GM06990 (cell line): ENCODE data around the gene SYT1.
"Not testable (repeated sequence)": the region's sequence is repeated elsewhere in the genome, so short reads cannot be mapped to it uniquely, and the experiment has no call there.

ENCODE experiments used
- DNase-seq: peaks from one replicate; pipeline ENCODE4 v3.0.0-alpha.2; 2011; ENCODE audit not compliant: insufficient read length; ENCODE audit errors: extremely low read depth
- H3K27me3 ChIP-seq: replicated peaks from 2 replicates; pipeline ENCODE4 v1.6.0; 2011; ENCODE audit warnings: low read length; ENCODE audit not compliant: control insufficient read depth, insufficient read depth
- H3K36me3 ChIP-seq: 2 replicates; pipeline ENCODE4 v1.5.1; 2011; ENCODE audit warnings: low read length; ENCODE audit not compliant: control insufficient read depth, insufficient read depth
- H3K4me3 ChIP-seq: replicated peaks from 2 replicates; pipeline ENCODE4 v1.5.1; 2011; ENCODE audit warnings: low read depth, mild to moderate bottlenecking, control low read depth, low read length
- TF ChIP-seq, protein P1 (sequence below): IDR thresholded peaks from 2 replicates; pipeline ENCODE4 v1.5.1; 2011; ENCODE audit warnings: low read length, control low read depth, mild to moderate bottlenecking, inconsistent platforms; ENCODE audit not compliant: insufficient read depth, poor library complexity, severe bottlenecking

The SYT1 gene

DNA sequence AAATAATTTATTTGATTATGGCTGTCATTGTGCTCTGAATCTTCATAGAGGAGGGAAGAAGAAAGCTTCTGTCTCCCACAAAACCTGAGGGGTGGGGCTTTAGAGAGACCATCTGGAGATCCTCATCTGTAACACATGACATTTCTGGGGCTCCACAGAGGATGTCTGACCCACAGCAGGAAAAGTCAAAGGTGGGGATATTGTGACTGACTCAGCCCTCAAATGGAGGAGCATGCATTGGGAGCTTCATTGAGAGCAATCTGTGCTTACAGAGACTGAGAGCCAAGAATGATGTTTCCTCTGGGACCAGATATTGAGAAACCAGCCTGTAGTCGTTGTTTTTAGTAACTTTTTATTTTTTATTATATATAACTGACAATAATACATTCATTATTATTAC is 158.7 kb downstream of the SYT1 start:
- Histone ChIP-seq H3K27me3 (no peaks in the 10 kb centered on the region), H3K4me3 (no peak overlapping the region), H3K36me3 (no peaks in the 10 kb centered on the region)
- TF ChIP-seq, protein P1, sequence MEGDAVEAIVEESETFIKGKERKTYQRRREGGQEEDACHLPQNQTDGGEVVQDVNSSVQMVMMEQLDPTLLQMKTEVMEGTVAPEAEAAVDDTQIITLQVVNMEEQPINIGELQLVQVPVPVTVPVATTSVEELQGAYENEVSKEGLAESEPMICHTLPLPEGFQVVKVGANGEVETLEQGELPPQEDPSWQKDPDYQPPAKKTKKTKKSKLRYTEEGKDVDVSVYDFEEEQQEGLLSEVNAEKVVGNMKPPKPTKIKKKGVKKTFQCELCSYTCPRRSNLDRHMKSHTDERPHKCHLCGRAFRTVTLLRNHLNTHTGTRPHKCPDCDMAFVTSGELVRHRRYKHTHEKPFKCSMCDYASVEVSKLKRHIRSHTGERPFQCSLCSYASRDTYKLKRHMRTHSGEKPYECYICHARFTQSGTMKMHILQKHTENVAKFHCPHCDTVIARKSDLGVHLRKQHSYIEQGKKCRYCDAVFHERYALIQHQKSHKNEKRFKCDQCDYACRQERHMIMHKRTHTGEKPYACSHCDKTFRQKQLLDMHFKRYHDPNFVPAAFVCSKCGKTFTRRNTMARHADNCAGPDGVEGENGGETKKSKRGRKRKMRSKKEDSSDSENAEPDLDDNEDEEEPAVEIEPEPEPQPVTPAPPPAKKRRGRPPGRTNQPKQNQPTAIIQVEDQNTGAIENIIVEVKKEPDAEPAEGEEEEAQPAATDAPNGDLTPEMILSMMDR, result no peak
- no peak for DNase-seq

DNA sequence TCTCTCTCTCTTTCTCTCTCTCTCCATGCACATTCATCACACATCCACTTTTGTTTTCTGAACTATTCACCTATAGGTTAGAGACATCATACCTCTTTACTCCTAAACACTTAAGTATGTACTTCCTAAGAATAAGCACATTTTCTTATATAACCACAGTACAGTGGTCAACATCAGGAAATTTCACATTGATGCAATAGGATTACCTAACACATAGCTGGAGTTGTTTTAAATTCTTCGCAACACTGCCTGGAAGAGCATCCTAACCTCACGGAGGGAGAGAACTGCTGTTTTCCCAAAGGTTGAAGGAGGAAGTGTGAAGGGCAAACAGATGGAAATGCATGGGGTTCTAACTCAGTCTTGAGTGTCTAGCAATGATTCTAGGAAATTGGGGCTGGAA is 159.2 kb downstream of the SYT1 start:
- Histone ChIP-seq H3K4me3 (no peak overlapping the region), H3K36me3 (no peaks in the 10 kb centered on the region), H3K27me3 (no peaks in the 10 kb centered on the region)
- TF ChIP-seq, protein P1, result no peak
- DNase-seq, result no peak

DNA sequence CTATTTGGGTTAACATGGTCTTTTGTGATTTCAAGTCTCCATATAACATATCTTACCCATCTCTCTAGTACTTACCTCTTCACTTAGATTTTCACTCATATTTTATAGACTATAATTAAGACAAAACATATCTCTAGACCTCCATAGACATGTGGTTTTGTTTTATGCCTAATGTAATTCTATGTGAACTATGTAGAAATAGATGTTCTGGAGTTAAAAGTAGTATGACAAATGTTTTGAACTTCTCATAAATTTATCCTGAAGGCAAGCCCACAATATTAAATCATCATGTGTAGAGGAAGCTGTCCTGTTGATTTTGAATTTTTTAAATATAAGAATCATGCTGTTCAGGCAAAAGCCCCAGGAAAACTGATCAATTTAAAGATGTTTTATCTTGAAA is 169.2 kb downstream of the SYT1 start:
- Histone ChIP-seq H3K36me3 (no peaks in the 10 kb centered on the region), H3K4me3 (no peak overlapping the region), H3K27me3 (no peaks in the 10 kb centered on the region)
- TF ChIP-seq, protein P1, result no peak
- no peak for DNase-seq

DNA sequence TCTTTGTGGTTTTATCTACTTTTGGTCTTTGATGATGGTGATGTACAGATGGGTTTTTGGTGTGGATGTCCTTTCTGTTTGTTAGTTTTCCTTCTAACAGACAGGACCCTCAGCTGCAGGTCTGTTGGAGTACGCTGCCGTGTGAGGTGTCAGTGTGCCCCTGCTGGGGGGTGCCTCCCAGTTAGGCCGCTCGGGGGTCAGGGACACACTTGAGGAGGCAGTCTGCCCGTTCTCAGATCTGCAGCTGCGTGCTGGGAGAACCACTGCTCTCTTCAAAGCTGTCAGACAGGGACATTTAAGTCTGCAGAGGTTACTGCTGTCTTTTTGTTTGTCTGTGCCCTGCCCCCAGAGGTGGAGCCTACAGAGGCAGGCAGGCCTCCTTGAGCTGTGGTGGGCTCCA is 180.2 kb downstream of the SYT1 start:
- not testable (repeated sequence) for DNase-seq, H3K27me3 ChIP-seq, H3K36me3 ChIP-seq, H3K4me3 ChIP-seq

DNA sequence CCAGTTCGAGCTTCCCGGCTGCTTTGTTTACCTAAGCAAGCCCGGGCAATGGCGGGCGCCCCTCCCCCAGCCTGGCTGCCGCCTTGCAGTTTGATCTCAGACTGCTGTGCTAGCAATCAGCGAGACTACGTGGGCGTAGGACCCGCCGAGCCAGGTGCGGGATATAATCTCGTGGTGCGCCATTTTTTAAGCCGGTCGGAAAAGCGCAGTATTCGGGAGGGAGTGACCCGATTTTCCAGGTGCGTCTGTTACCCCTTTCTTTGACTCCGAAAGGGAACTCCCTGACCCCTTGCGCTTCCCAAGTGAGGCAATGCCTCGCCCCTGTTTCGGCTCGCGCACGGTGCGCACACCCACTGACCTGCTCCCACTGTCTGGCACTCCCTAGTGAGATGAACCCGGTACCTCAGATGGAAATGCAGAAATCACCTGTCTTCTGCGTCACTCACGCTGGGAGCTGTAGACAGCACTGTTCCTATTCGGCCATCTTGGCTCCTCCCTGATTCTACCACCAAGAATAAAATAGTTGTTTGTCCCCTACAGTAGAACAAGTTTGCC is 180.7 kb downstream of the SYT1 start:
- H3K4me3 ChIP-seq, DNase-seq, H3K27me3 ChIP-seq, H3K36me3 ChIP-seq: not testable (repeated sequence)

DNA sequence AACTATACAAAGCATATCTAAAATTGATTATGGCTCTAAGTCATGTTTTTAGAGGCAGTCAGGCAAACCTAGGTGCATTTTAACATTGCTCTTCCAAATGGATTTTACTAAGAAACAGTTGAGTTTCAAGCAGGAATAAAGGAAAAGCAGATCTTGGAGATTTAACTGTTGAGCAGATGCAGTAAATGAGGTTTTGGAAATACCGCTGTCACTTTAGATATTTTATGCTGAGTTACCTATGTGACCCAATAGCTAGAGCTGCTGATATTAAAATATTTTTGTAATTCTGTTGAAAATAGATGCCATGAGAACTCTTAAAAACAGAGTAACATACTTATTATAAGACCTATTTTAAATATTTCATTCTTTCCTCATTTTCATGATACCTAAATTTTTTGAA is 181.4 kb downstream of the SYT1 start:
- Histone ChIP-seq H3K36me3 (no peaks in the 10 kb centered on the region), H3K4me3 (no peak overlapping the region), H3K27me3 (no peaks in the 10 kb centered on the region)
- TF ChIP-seq, protein P1, result no peak
- no peak for DNase-seq

DNA sequence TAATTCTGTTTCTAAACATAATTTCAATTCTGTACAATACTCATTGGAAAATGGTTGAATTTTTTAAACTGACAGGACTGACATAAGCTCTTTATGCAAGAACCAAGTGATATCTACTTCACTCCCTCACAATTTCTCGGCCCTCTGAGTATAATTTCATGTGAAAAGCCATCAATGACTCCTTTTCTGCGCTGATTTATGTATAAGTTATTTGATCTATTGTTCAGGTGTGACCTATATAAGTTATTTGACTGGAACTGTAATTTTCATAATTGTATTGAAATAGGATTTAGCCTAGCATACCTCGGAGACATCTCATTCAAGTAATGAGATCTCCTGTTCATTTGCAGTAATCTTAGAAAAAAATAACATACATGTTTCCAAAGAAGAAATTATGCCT is 184.4 kb downstream of the SYT1 start:
- no peak for DNase-seq
- Histone ChIP-seq H3K36me3 (no peaks in the 10 kb centered on the region), H3K27me3 (no peaks in the 10 kb centered on the region), H3K4me3 (no peak overlapping the region)
- TF ChIP-seq, protein P1, result no peak
